Right atrium auricular region (tissue), 2 donors: ENCODE measurements around the gene MFSD2A. TPM values are rescaled to one million over a fixed set of nuclear protein-coding genes. Genes with fewer than 3 reads are reported as not detected.

Source experiments
- DNase-seq: peaks from one replicate; pipeline ENCODE4 v3.0.0-alpha.2; 2019; ENCODE audit warnings: low spot score
- H3K27ac ChIP-seq, 2 donors: fragments of 200-600 bp; sonication (generic); 1 replicate in 1 of 2; 2 replicates in 1 of 2; pipeline ENCODE4 v1.5.1; 2016 to 2019
- H3K27me3 ChIP-seq, 2 donors: fragments of 200-600 bp; sonication (generic); one replicate each; pipeline versions ENCODE4 v1.5.1 to v1.6.0; 2017 to 2019
- H3K36me3 ChIP-seq: fragments of 200-600 bp; sonication (generic); one replicate; pipeline ENCODE4 v1.5.1; 2016
- H3K4me1 ChIP-seq, 2 donors: fragments of 200-600 bp; sonication (generic); one replicate each; pipeline versions ENCODE4 v1.5.1 to v1.6.0; 2017 to 2019
- H3K4me3 ChIP-seq, 2 donors: fragments of 200-600 bp; sonication (generic); 1 replicate in 1 of 2; 2 replicates in 1 of 2; pipeline ENCODE4 v1.5.1; 2017 to 2019; ENCODE audit warnings: mild to moderate bottlenecking in 1 of 2, moderate library complexity in 1 of 2
- H3K9me3 ChIP-seq, 2 donors: fragments of 200-600 bp; sonication (generic); one replicate each; pipeline ENCODE4 v1.5.1; 2019
- total RNA-seq, 2 donors: library from RNA; depleted of rRNA; stranded (reverse); fragments of >200 nt; gene quantifications; one replicate each; pipeline ENCODE4 v1.1.0, GENCODE V29; 2016
- TF ChIP-seq, protein P1 (sequence below), 2 donors: fragments of 200-600 bp; sonication (generic); IDR thresholded peaks; one replicate each; pipeline ENCODE4 v1.5.1; 2019; ENCODE audit warnings: antibody characterized with exemption in 2 of 2

Gene MFSD2A
- total RNA-seq, 2 donors from 2014 or later, result 2.6 to 5.1 TPM

DNA sequence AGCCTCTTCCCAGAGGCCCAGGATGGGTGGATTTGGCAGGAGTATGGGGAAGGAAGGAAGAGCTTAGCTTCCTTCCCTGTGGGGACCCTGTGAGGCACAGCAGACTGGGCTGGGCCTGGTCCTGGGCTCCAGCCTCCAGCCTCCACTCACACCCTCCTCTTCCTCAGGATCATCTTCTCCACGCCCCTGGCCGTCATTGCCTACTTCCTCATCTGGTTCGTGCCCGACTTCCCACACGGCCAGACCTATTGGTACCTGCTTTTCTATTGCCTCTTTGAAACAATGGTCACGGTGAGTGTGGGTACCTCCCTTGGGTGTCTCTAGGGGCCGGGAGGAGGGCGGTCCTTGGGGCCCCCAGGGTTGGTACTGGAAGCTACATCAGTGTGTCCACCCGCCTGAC lies 10.1 kb downstream of the MFSD2A start:
- DNase-seq, result no peak
- no peaks in the 10 kb centered on the region for H3K27me3 ChIP-seq

DNA sequence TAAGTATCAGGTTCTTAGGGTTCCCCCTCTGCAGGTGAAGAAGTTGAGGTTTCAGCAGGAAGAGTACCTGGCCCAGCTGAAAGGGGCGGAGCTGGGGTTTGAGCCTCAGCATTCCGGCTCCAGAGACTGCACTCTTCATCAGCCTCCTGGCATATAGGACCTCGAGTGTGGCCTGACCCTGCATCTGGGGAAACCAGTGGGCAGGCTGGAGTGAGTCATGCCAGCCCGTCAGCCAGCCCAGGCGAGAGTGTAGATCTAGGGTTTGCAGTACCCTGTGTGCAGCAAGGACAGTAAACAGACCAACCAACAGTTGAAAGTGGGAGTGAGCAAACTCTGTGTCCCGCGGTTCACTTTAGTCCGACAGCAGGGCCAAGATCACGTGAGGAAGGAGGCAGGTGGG lies 14.1 kb downstream of the MFSD2A start:
- Histone ChIP-seq H3K9me3 (no peaks in the 10 kb centered on the region), H3K36me3 (no peaks in the 10 kb centered on the region), H3K4me1 (no peaks in the 10 kb centered on the region), H3K27ac (no peak overlapping the region), H3K4me3 (no peak overlapping the region), H3K27me3 (no peaks in the 10 kb centered on the region)
- no peak for DNase-seq
- TF ChIP-seq, protein P1, sequence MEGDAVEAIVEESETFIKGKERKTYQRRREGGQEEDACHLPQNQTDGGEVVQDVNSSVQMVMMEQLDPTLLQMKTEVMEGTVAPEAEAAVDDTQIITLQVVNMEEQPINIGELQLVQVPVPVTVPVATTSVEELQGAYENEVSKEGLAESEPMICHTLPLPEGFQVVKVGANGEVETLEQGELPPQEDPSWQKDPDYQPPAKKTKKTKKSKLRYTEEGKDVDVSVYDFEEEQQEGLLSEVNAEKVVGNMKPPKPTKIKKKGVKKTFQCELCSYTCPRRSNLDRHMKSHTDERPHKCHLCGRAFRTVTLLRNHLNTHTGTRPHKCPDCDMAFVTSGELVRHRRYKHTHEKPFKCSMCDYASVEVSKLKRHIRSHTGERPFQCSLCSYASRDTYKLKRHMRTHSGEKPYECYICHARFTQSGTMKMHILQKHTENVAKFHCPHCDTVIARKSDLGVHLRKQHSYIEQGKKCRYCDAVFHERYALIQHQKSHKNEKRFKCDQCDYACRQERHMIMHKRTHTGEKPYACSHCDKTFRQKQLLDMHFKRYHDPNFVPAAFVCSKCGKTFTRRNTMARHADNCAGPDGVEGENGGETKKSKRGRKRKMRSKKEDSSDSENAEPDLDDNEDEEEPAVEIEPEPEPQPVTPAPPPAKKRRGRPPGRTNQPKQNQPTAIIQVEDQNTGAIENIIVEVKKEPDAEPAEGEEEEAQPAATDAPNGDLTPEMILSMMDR (IDR thresholded peaks at IDR 0.05), result no peak

More for the DNA sequence above, 10.1 kb downstream of the MFSD2A start:
- Histone ChIP-seq H3K4me1 (no peaks in the 10 kb centered on the region), H3K27ac (no peak overlapping the region), H3K9me3 (no peaks in the 10 kb centered on the region), H3K4me3 (no peak overlapping the region), H3K36me3 (no peaks in the 10 kb centered on the region)
- TF ChIP-seq, protein P1 (IDR thresholded peaks at IDR 0.05), result no peak

DNA sequence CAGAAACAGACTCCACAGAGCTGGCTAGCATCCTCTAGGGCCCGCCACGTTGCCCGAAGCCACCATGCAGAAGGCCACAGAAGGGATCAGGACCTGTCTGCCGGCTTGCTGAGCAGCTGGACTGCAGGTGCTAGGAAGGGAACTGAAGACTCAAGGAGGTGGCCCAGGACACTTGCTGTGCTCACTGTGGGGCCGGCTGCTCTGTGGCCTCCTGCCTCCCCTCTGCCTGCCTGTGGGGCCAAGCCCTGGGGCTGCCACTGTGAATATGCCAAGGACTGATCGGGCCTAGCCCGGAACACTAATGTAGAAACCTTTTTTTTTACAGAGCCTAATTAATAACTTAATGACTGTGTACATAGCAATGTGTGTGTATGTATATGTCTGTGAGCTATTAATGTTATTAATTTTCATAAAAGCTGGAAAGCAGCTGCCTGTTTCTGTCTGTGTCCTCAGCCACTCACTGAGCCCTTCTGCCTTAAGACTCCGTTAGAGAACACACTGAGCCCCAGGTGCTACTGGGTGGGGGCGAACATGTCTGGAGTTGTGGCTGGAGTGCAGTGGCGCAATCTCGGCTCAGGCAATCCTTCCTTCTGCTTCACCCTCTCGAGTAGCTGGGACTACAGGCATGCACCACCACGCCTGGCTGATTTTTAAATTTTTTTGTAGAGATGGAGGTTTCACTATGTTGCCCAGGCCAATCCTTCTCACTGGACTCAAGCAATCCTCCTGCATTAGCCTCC lies 14.8 kb downstream of the MFSD2A start:
- H3K27ac ChIP-seq, result no peak overlapping the region
- no peaks in the 10 kb centered on the region for H3K4me1 ChIP-seq
- no peaks in the 10 kb centered on the region for H3K36me3 ChIP-seq
- H3K9me3 ChIP-seq, result no peaks in the 10 kb centered on the region
- no peaks in the 10 kb centered on the region for H3K27me3 ChIP-seq
- TF ChIP-seq, protein P1 (IDR thresholded peaks at IDR 0.05), result no peak
- no peak overlapping the region for H3K4me3 ChIP-seq
- no peak for DNase-seq

DNA sequence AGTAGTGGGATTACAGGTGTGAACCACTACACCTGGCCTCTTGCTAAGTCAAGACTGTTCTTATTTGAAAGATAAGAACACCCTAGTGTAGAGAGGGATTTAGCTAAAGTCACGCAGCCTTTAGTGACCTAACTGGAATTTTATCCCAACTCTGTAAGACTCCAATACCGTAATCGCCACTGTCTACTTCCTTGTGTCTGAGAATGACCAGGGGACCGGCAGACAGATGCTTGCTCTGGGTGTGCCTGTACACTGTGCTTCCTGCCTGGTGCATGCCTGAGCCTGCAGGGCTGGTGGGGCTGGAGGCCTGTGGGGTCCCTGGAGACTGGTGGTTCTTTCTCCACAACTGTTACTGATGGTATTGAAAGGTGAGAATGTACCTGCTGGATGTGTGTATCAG lies 15.3 kb downstream of the MFSD2A start:
- no peaks in the 10 kb centered on the region for H3K4me1 ChIP-seq
- H3K9me3 ChIP-seq, result no peaks in the 10 kb centered on the region
- H3K36me3 ChIP-seq, result no peaks in the 10 kb centered on the region
- TF ChIP-seq, protein P1 (IDR thresholded peaks at IDR 0.05), result no peak
- H3K27me3 ChIP-seq, result no peaks in the 10 kb centered on the region
- H3K4me3 ChIP-seq, result no peak overlapping the region
- no peak overlapping the region for H3K27ac ChIP-seq
- no peak for DNase-seq

- no peak for DNase-seq
- Histone ChIP-seq H3K9me3 (no peaks in the 10 kb centered on the region), H3K4me1 (no peaks in the 10 kb centered on the region), H3K27me3 (no peaks in the 10 kb centered on the region), H3K27ac (no peak overlapping the region), H3K36me3 (no peaks in the 10 kb centered on the region), H3K4me3 (no peak overlapping the region)
- TF ChIP-seq, protein P1 (IDR thresholded peaks at IDR 0.05), result no peak
Observed at GRCh38 chr1:39971138-39971537, 16.2 kb downstream of the MFSD2A start.
